HCT116 (cell line): Measurements from ENCODE around the gene OCRL. TPM values are rescaled to one million over a fixed set of nuclear protein-coding genes. Genes with fewer than 3 reads are reported as not detected.

Experiments
- ATAC-seq: fragments of 200-7000 bp; cut with Tn5 transposase; 2 replicates; pipeline ENCODE4 v1.9.1; 2020; ENCODE audit warnings: mild to moderate bottlenecking, moderate library complexity
- BruUV-seq: library from RNA; stranded (reverse); fragments of 400-500 nt; replicated peaks from 2 replicates; lab custom pipeline; 2021; lab: Mats Ljungman, UMichigan
- CTCF ChIA-PET: fragments of 300-600 bp; sonication (Branson Sonifier 250); formaldehyde crosslinking; loops from one replicate; lab custom pipeline; 2021; ENCODE audit warnings: antibody characterized with exemption; lab: Charles Lee
- POLR2A ChIA-PET: fragments of 300-600, 350-600 bp; sonication (Branson Sonifier 250); formaldehyde crosslinking; loops from one replicate; lab custom pipeline; 2021; ENCODE audit warnings: antibody characterized with exemption; lab: Charles Lee
- RAD21 ChIA-PET, 2 experiments: fragments of 300-600 bp; sonication (Branson Sonifier 250); formaldehyde crosslinking; loops; one replicate each; lab custom pipeline; 2023; ENCODE audit warnings: low total read pairs in 2 of 2; ENCODE audit not compliant: uncharacterized antibody in 2 of 2, unreplicated experiment in 2 of 2, low non-redundant PET in 1 of 2; lab: Charles Lee
- DNase-seq: peaks from one replicate; pipeline ENCODE4 v3.0.0-alpha.2; 2010; ENCODE audit warnings: low read depth, low spot score
- H2AFZ ChIP-seq: fragments of 200-600 bp; shearing (Covaris generic), sonication (generic); 2 replicates; pipeline ENCODE4 v1.6.1; 2017; ENCODE audit warnings: low read depth, mixed run types, mixed read lengths, antibody characterized with exemption, low read length; ENCODE audit not compliant: poor library complexity, severe bottlenecking
- H3K27ac ChIP-seq: 2 replicates; pipeline ENCODE4 v1.5.1; 2012; ENCODE audit warnings: low read depth, low read length
- H3K27me3 ChIP-seq: fragments of 200-600 bp; sonication (generic); 2 replicates; pipeline ENCODE4 v1.6.1; 2016; ENCODE audit warnings: mixed run types, low read length, mixed read lengths; ENCODE audit not compliant: insufficient read depth
- H3K36me3 ChIP-seq, 2 experiments: fragments of 200-500 bp in 1 of 2; fragments of 200-600 bp in 1 of 2; sonication (Bioruptor generic) in 1 of 2; sonication (generic) in 1 of 2; 2 replicates each; pipeline versions ENCODE4 v1.5.1 to v1.6.1; 2014 to 2016; ENCODE audit warnings: low read length in 2 of 2, inconsistent platforms in 1 of 2, mixed read lengths in 1 of 2, mixed run types in 1 of 2; ENCODE audit not compliant: insufficient read depth in 2 of 2, control insufficient read depth in 1 of 2
- H3K4me1 ChIP-seq, 2 experiments: fragments of 200-600 bp in 1 of 2; sonication (generic) in 1 of 2; 2 replicates each; pipeline versions ENCODE4 v1.5.1 to v1.6.1; 2012 to 2017; ENCODE audit warnings: low read length in 2 of 2, inconsistent platforms in 1 of 2, mild to moderate bottlenecking in 1 of 2, mixed read lengths in 1 of 2, mixed run types in 1 of 2, moderate library complexity in 1 of 2; ENCODE audit not compliant: insufficient read depth in 2 of 2, control insufficient read depth in 1 of 2
- H3K4me2 ChIP-seq: fragments of 200-600 bp; sonication (generic); 2 replicates; pipeline ENCODE4 v1.6.1; 2017; ENCODE audit warnings: mixed run types, low read length, mixed read lengths
- H3K4me3 ChIP-seq, 2 experiments: fragments of 200-600 bp in 1 of 2; sonication (generic) in 1 of 2; replicated peaks in 1 of 2; 2 replicates each; pipeline ENCODE4 v1.5.1; 2011 to 2016; ENCODE audit warnings: low read length in 2 of 2, control low read depth in 1 of 2, low read depth in 1 of 2, mild to moderate bottlenecking in 1 of 2, mixed read lengths in 1 of 2, mixed run types in 1 of 2
- H3K79me2 ChIP-seq: fragments of 200-600 bp; sonication (generic); 2 replicates; pipeline ENCODE4 v1.6.1; 2017; ENCODE audit warnings: mild to moderate bottlenecking, mixed run types, low read length, moderate library complexity, mixed read lengths; ENCODE audit not compliant: insufficient read depth
- H3K9ac ChIP-seq: fragments of 200-600 bp; sonication (generic); 2 replicates; pipeline ENCODE4 v1.6.1; 2016; ENCODE audit warnings: low read length, mixed read lengths
- H3K9me2 ChIP-seq: fragments of 200-600 bp; sonication (generic), shearing (Covaris generic); 2 replicates; pipeline ENCODE4 v1.6.1; 2017; ENCODE audit warnings: mixed run types, mild to moderate bottlenecking, moderate library complexity; ENCODE audit not compliant: insufficient read depth
- H3K9me3 ChIP-seq, 2 experiments: fragments of 200-500 bp in 1 of 2; fragments of 200-600 bp in 1 of 2; sonication (Bioruptor generic) in 1 of 2; sonication (generic) in 1 of 2; 2 replicates each; pipeline ENCODE4 v1.6.1; 2014 to 2017; ENCODE audit warnings: low read length in 2 of 2, mixed read lengths in 2 of 2, inconsistent platforms in 1 of 2, low read depth in 1 of 2, mild to moderate bottlenecking in 1 of 2, mixed run types in 1 of 2, moderate library complexity in 1 of 2; ENCODE audit not compliant: control insufficient read depth in 1 of 2, insufficient read depth in 1 of 2
- H4K20me1 ChIP-seq: fragments of 200-600 bp; sonication (generic), shearing (Covaris generic); 2 replicates; pipeline ENCODE4 v1.6.1; 2017; ENCODE audit warnings: mixed run types, mild to moderate bottlenecking, moderate library complexity; ENCODE audit not compliant: insufficient read depth
- CBX3 ChIP-seq: IDR thresholded peaks from 2 replicates; pipeline ENCODE4 v1.6.1; 2012; ENCODE audit warnings: low read depth
- EGR1 ChIP-seq: IDR thresholded peaks from 2 replicates; pipeline ENCODE4 v1.6.1; 2012; ENCODE audit warnings: low read depth
- ELF1 ChIP-seq: IDR thresholded peaks from 2 replicates; pipeline ENCODE4 v1.6.1; 2012; ENCODE audit warnings: low read depth, borderline replicate concordance
- EZH2 ChIP-seq: fragments of 200-600 bp; sonication (generic); IDR thresholded peaks from 2 replicates; pipeline ENCODE4 v1.6.1; 2017; ENCODE audit warnings: antibody characterized with exemption, mixed run types
- EZH2phosphoT487 ChIP-seq: fragments of 200-600 bp; IDR thresholded peaks from 2 replicates; pipeline ENCODE4 v1.6.1; 2018; ENCODE audit warnings: antibody characterized with exemption, borderline replicate concordance
- FOSL1 ChIP-seq: IDR thresholded peaks from 2 replicates; pipeline ENCODE4 v1.6.1; 2012; ENCODE audit warnings: low read depth
- JUND ChIP-seq: IDR thresholded peaks from 2 replicates; pipeline ENCODE4 v1.6.1; 2012
- POLR2AphosphoS5 ChIP-seq: IDR thresholded peaks from 2 replicates; pipeline ENCODE4 v1.6.1; 2011; ENCODE audit warnings: mild to moderate bottlenecking, low read depth, low read length, moderate library complexity
- RAD21 ChIP-seq: IDR thresholded peaks from 2 replicates; pipeline ENCODE4 v1.6.1; 2012; ENCODE audit warnings: low read depth, mild to moderate bottlenecking
- SP1 ChIP-seq: IDR thresholded peaks from 2 replicates; pipeline ENCODE4 v1.6.1; 2012; ENCODE audit warnings: low read depth
- TCF7L2 ChIP-seq: IDR thresholded peaks from 2 replicates; pipeline ENCODE4 v1.7.0; 2011; ENCODE audit warnings: borderline replicate concordance, inconsistent platforms; ENCODE audit not compliant: insufficient read depth, insufficient read length; ENCODE audit errors: extremely low read depth
- ZNF274 ChIP-seq: fragments of 200-500 bp; sonication (Bioruptor generic); IDR thresholded peaks from 2 replicates; pipeline ENCODE4 v1.6.1; 2014; ENCODE audit warnings: mild to moderate bottlenecking, low read depth, low read length, inconsistent platforms
- intact Hi-C: fragments of 100-400 bp; cut with micrococcal nuclease; formaldehyde crosslinking; loops from 2 replicates; pipeline ENCODE4 v1.10.0; 2022
- total RNA-seq: library from RNA; stranded (reverse); gene quantifications from one replicate; pipeline ENCODE4 v1.2.1, GENCODE V29; 2021; ENCODE audit not compliant: unreplicated experiment
- TF ChIP-seq, protein P1 (sequence below): IDR thresholded peaks from 2 replicates; pipeline ENCODE4 v1.6.1; 2012
- TF ChIP-seq, protein P2 (sequence below), 3 experiments: fragments of 200-600 bp in 1 of 3; sonication (generic) in 1 of 3; IDR thresholded peaks in 2 of 3; conservative IDR thresholded peaks in 1 of 3; 2 replicates each; pipeline ENCODE4 v1.5.1; 2012 to 2017; ENCODE audit warnings: low read depth in 2 of 3, low read length in 2 of 3, antibody characterized with exemption in 1 of 3, borderline replicate concordance in 1 of 3, control low read depth in 1 of 3, mild to moderate bottlenecking in 1 of 3, mixed read lengths in 1 of 3, mixed run types in 1 of 3, moderate library complexity in 1 of 3; ENCODE audit not compliant: insufficient read depth in 1 of 3

OCRL gene
- total RNA-seq, 1 experiment from 2014 or later = 19.8 TPM

DNA sequence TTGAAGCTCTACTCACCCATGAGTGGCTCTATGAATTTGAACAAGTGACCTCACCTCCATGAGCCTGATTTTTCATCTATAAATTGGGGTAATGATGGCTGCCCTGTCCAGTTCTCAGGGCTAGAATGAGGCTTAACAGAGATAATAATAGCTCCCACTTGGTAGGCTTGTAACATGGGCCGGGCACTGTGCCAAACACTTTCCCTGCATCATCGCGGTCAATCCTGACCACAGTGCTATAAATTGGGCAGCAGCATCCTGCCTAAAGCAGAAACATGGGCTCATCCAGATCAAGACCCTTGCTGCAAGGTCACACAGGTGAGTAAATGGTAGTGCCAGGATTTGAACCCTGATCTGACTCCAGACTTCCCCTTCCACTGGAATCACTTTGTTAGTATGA, 101.9 kb downstream of the OCRL start:
- ATAC-seq (no peak), DNase-seq (no peak)
- Histone ChIP-seq H3K79me2 (no peaks in the 10 kb centered on the region), H3K36me3 (no peaks in the 10 kb centered on the region), H3K4me1 (peaks cover 0 to 4% of the 10 kb centered on the region in 2 experiments; a peak in 1 of 4 replicates), H3K4me3 (no peak overlapping the region), H3K4me2 (no peak overlapping the region), H3K27ac (no peak overlapping the region), H2AFZ (no peak overlapping the region), H3K27me3 (no peaks in the 10 kb centered on the region), H4K20me1 (no peaks in the 10 kb centered on the region), H3K9me2 (no peaks in the 10 kb centered on the region), H3K9me3 (no peaks in the 10 kb centered on the region), H3K9ac (no peak overlapping the region)
- RAD21 ChIA-PET = no interaction called here
- CTCF ChIA-PET = no interaction called here
- BruUV-seq = no TSS peak
- TF ChIP-seq POLR2AphosphoS5 (no peak), SP1 (no peak), FOSL1 (no peak), ZNF274 (no peak), TCF7L2 (no peak), EZH2phosphoT487 (no peak), EZH2 (no peak), JUND (no peak), RAD21 (no peak), EGR1 (no peak), ELF1 (no peak), CBX3 (no peak)
- TF ChIP-seq, protein P1, sequence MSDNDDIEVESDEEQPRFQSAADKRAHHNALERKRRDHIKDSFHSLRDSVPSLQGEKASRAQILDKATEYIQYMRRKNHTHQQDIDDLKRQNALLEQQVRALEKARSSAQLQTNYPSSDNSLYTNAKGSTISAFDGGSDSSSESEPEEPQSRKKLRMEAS = no peak
- TF ChIP-seq, protein P2, sequence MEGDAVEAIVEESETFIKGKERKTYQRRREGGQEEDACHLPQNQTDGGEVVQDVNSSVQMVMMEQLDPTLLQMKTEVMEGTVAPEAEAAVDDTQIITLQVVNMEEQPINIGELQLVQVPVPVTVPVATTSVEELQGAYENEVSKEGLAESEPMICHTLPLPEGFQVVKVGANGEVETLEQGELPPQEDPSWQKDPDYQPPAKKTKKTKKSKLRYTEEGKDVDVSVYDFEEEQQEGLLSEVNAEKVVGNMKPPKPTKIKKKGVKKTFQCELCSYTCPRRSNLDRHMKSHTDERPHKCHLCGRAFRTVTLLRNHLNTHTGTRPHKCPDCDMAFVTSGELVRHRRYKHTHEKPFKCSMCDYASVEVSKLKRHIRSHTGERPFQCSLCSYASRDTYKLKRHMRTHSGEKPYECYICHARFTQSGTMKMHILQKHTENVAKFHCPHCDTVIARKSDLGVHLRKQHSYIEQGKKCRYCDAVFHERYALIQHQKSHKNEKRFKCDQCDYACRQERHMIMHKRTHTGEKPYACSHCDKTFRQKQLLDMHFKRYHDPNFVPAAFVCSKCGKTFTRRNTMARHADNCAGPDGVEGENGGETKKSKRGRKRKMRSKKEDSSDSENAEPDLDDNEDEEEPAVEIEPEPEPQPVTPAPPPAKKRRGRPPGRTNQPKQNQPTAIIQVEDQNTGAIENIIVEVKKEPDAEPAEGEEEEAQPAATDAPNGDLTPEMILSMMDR (IDR thresholded peaks at IDR 0.05 in 2 of 3, conservative IDR thresholded peaks at IDR 0.05 in 1 of 3; ENCODE audit: borderline replicate concordance in 1 of 3, insufficient read depth in 1 of 3, low read depth in 2 of 3, low read length in 2 of 3) = no peak
- intact Hi-C loops = no loop called here
- POLR2A ChIA-PET = no interaction called here

Other genes starting within 250 kb of the OCRL start
- 38.8 TPM for gene SMARCA1, start 16.8 kb upstream of the OCRL start, total RNA-seq
- 0.22 TPM for gene APLN, start 114.7 kb downstream of the OCRL start, total RNA-seq
- gene XPNPEP2, start 198.7 kb downstream of the OCRL start, total RNA-seq = not detected
- 0.42 TPM for gene SASH3, start 239.7 kb downstream of the OCRL start, total RNA-seq